DOHH2 (cell line): ENCODE data around the gene EEFSEC.

Source experiments
- H3F3A ChIP-seq: fragments of 200-600 bp; sonication (generic), shearing (Covaris generic); 2 replicates; pipeline ENCODE4 v1.6.0; 2016; ENCODE audit warnings: antibody characterized with exemption, mild to moderate bottlenecking; ENCODE audit not compliant: control insufficient read depth, insufficient read depth
- H3K27ac ChIP-seq: fragments of 200-600 bp; sonication (generic); 2 replicates; pipeline ENCODE4 v1.5.1; 2014; ENCODE audit warnings: low read depth, mild to moderate bottlenecking, low read length, moderate library complexity
- H3K27me3 ChIP-seq: fragments of 200-600 bp; sonication (generic); 2 replicates; pipeline ENCODE4 v1.6.1; 2014; ENCODE audit warnings: mild to moderate bottlenecking, low read length, mixed read lengths; ENCODE audit not compliant: control insufficient read depth
- H3K36me3 ChIP-seq: fragments of 200-600 bp; sonication (generic); 2 replicates; pipeline ENCODE4 v1.6.1; 2014; ENCODE audit warnings: mild to moderate bottlenecking, low read length, moderate library complexity, mixed read lengths; ENCODE audit not compliant: control insufficient read depth
- H3K4me1 ChIP-seq: fragments of 200-600 bp; sonication (generic); 2 replicates; pipeline ENCODE4 v1.6.1; 2014; ENCODE audit warnings: mild to moderate bottlenecking, low read length, mixed read lengths; ENCODE audit not compliant: control insufficient read depth
- H3K4me2 ChIP-seq: fragments of 200-600 bp; sonication (generic); 2 replicates; pipeline ENCODE4 v1.6.0; 2014; ENCODE audit warnings: mild to moderate bottlenecking, low read length, moderate library complexity
- H3K4me3 ChIP-seq: fragments of 200-600 bp; sonication (generic); 2 replicates; pipeline ENCODE4 v1.5.1; 2014; ENCODE audit warnings: mild to moderate bottlenecking, low read length, mixed read lengths
- H3K79me2 ChIP-seq: fragments of 200-600 bp; sonication (generic); 2 replicates; pipeline ENCODE4 v1.6.1; 2014; ENCODE audit warnings: mild to moderate bottlenecking, low read length, mixed read lengths; ENCODE audit not compliant: control insufficient read depth
- H3K9me2 ChIP-seq: fragments of 200-600 bp; sonication (generic); replicated peaks from 2 replicates; pipeline ENCODE4 v1.6.1; 2014; ENCODE audit warnings: mild to moderate bottlenecking, low read length, mixed read lengths; ENCODE audit not compliant: control insufficient read depth
- H3K9me3 ChIP-seq: fragments of 200-600 bp; sonication (generic); 2 replicates; pipeline ENCODE4 v1.6.1; 2014; ENCODE audit warnings: antibody characterized with exemption, low read length, mixed read lengths; ENCODE audit not compliant: control insufficient read depth, insufficient read depth
- H4K20me1 ChIP-seq: fragments of 200-600 bp; sonication (generic); 2 replicates; pipeline ENCODE4 v1.6.0; 2014; ENCODE audit warnings: low read depth, mild to moderate bottlenecking, antibody characterized with exemption, low read length, moderate library complexity; ENCODE audit not compliant: control insufficient read depth, insufficient read depth
- EZH2phosphoT487 ChIP-seq: fragments of 200-600 bp; sonication (generic); IDR thresholded peaks from 2 replicates; pipeline ENCODE4 v1.6.1; 2017; ENCODE audit warnings: borderline replicate concordance, mild to moderate bottlenecking, antibody characterized with exemption, low read length, moderate library complexity, mixed read lengths
- TF ChIP-seq, protein P1 (sequence below): fragments of 200-600 bp; sonication (generic); IDR thresholded peaks from one replicate; pipeline ENCODE4 v1.5.1; 2014; ENCODE audit warnings: antibody characterized with exemption, mild to moderate bottlenecking, low read depth, low read length; ENCODE audit not compliant: poor library complexity, severe bottlenecking

EEFSEC gene

DNA sequence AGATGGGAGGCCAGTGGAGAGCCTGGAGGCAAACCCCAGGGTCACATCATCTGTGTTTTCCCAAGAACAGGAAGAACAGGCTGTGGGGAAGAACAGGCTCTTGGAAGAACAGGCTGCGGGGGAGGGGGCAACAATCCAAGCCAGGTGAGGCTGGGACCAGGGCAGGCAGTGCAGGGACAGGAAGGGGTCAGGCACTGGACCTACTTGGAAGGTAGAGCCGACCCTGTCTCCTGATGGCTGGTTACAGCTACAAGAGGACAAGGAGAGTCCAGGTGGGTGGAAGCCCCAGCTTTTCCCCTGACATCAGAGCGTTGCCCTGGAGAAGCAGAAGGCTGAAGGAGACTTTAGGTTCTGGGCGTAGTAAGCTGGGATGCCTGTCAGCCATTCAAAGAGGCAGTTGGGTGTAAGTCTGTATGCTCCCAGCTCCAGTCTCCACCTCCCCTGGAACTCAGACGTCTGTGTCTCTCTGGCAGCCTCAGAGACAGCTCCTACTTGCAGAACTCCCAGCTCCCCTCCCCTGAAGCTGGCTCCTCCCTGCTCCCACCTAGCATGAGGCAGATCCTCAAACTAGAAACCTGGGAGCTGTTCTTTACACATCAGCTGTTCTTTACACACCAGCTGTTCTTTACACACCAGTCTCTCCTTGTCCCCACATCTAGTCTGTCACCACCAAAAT, 182.5 kb downstream of the EEFSEC start:
- Histone ChIP-seq H3K79me2 (no peaks in the 10 kb centered on the region), H3K36me3 (no peaks in the 10 kb centered on the region), H3K9me3 (no peaks in the 10 kb centered on the region), H4K20me1 (no peaks in the 10 kb centered on the region), H3K4me1 (no peaks in the 10 kb centered on the region), H3K27ac (no peak overlapping the region), H3K4me2 (no peak overlapping the region), H3K9me2 (no peaks in the 10 kb centered on the region), H3K4me3 (no peak overlapping the region), H3F3A (no peaks in the 10 kb centered on the region), H3K27me3 (no peaks in the 10 kb centered on the region)
- TF ChIP-seq, protein P1, sequence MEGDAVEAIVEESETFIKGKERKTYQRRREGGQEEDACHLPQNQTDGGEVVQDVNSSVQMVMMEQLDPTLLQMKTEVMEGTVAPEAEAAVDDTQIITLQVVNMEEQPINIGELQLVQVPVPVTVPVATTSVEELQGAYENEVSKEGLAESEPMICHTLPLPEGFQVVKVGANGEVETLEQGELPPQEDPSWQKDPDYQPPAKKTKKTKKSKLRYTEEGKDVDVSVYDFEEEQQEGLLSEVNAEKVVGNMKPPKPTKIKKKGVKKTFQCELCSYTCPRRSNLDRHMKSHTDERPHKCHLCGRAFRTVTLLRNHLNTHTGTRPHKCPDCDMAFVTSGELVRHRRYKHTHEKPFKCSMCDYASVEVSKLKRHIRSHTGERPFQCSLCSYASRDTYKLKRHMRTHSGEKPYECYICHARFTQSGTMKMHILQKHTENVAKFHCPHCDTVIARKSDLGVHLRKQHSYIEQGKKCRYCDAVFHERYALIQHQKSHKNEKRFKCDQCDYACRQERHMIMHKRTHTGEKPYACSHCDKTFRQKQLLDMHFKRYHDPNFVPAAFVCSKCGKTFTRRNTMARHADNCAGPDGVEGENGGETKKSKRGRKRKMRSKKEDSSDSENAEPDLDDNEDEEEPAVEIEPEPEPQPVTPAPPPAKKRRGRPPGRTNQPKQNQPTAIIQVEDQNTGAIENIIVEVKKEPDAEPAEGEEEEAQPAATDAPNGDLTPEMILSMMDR, result no peak
- TF ChIP-seq EZH2phosphoT487, result no peak

DNA sequence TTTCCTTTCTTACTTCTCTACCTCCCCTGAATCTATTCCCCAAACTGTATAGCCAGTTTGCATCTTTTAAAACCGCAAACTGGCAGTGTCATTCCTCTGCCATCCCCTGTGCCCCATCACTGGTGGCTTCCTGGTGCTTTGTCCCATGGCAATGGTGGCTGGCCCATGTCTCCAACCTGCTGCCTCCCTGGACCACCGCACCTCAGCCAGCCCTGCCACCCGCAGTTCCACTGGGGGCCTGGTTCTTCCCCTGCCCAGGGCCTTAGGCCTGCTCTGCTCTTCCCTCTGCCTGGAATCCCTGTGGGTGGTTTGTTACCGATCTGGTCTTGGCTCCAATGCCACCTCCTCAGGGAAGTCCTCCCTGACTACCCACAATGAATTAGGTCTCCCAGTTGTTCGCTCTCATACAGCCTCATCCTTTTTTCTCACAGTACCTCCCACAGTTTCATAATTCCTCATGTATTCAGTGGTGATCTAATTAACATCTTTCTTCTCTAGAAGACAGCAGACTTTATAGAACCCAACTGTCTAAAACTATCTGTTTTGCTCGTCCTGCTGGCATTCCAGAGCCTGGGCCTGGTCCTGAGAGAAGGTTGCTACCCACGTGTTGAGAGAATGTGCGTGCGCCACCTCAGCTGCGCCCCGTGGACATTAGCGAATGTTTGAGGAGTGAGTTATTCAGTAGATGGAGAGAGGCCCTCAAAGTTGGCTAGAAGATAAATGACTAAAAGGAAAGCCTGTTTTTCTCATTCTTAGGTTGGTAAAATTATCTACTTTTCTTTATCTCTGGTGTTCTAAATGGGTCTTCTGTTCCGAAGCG, 183.3 kb downstream of the EEFSEC start:
- H3K79me2 ChIP-seq, result no peaks in the 10 kb centered on the region
- no peaks in the 10 kb centered on the region for H3K9me2 ChIP-seq
- no peak overlapping the region for H3K27ac ChIP-seq
- H3K4me3 ChIP-seq, result no peak overlapping the region
- H3F3A ChIP-seq, result no peaks in the 10 kb centered on the region
- no peaks in the 10 kb centered on the region for H4K20me1 ChIP-seq
- H3K36me3 ChIP-seq, result peaks cover 4% of the 10 kb centered on the region; the same call in 1 of the 2 replicates
- no peak overlapping the region for H3K4me2 ChIP-seq
- no peak for TF ChIP-seq EZH2phosphoT487
- H3K9me3 ChIP-seq, result no peaks in the 10 kb centered on the region
- H3K27me3 ChIP-seq, result no peaks in the 10 kb centered on the region
- H3K4me1 ChIP-seq, result no peaks in the 10 kb centered on the region

DNA sequence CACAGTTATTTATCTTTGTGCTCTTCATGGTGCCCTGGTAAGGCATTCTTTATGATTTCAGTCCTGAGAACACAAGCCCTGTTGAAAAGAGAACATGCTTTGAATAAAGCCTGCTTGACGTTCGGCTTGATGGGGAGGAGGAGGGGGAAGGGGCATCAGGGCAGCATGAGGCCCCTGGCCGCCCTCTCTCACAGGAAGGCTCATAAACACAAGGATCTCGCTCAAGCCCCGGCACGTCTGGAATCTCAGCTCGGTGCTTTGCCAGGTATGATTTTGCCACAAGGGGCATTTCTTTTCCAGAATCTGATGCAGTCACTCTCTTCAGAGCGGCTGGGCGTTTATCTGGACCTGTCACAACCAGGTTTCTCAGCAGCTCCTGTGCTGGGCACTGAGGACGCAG, 184.0 kb downstream of the EEFSEC start:
- Histone ChIP-seq H3K27me3 (no peaks in the 10 kb centered on the region), H3K9me3 (no peaks in the 10 kb centered on the region), H3K36me3 (peaks cover 7% of the 10 kb centered on the region; the same call in 1 of the 2 replicates), H3K27ac (no peak overlapping the region), H4K20me1 (no peaks in the 10 kb centered on the region), H3K4me3 (no peak overlapping the region), H3K4me2 (no peak overlapping the region), H3K4me1 (no peaks in the 10 kb centered on the region), H3K79me2 (no peaks in the 10 kb centered on the region), H3K9me2 (no peaks in the 10 kb centered on the region), H3F3A (no peaks in the 10 kb centered on the region)
- TF ChIP-seq EZH2phosphoT487, result no peak
- TF ChIP-seq, protein P1, result no peak
